Activated naive CD4-positive, alpha-beta T cell treated with anti-CD3 and anti-CD28 coated beads, Interleukin-2, amount 50 U/mL, for 72 hours (primary cell): Measurements from ENCODE around the gene GUCY1A1. TPM values are rescaled to one million over a fixed set of nuclear protein-coding genes. Genes with fewer than 3 reads are reported as not detected.
A peak's percentile ranks its signal among the peaks of the same experiment; 100 is the strongest.

Source experiments
- ATAC-seq, 2 donors: fragments of 150-1000 bp; cut with Tn5 transposase; 2 replicates each; pipeline ENCODE4 v1.10.0; 2021; ENCODE audit warnings: mild to moderate bottlenecking in 2 of 2, moderate library complexity in 2 of 2
- DNase-seq, 2 donors: peaks; one replicate each; pipeline ENCODE4 v3.0.0; 2021 to 2022; ENCODE audit warnings: low spot score in 2 of 2
- H3K27ac Mint-ChIP-seq, 2 donors: one replicate each; pipeline ENCODE4 v1.8.0; 2022; ENCODE audit warnings: mild to moderate bottlenecking in 2 of 2, mixed read lengths in 2 of 2
- H3K36me3 Mint-ChIP-seq, 2 donors: one replicate each; pipeline ENCODE4 v1.8.0; 2022; ENCODE audit warnings: mixed read lengths in 2 of 2
- H3K9me3 Mint-ChIP-seq, 2 donors: one replicate each; pipeline ENCODE4 v1.8.0; 2022; ENCODE audit warnings: mixed read lengths in 2 of 2
- total RNA-seq, 2 donors: library from RNA; stranded (reverse); gene quantifications; one replicate each; pipeline ENCODE4 v1.2.3, GENCODE V29; 2022

The GUCY1A1 gene
- total RNA-seq, 2 donors from 2014 or later, result not detected

DNA sequence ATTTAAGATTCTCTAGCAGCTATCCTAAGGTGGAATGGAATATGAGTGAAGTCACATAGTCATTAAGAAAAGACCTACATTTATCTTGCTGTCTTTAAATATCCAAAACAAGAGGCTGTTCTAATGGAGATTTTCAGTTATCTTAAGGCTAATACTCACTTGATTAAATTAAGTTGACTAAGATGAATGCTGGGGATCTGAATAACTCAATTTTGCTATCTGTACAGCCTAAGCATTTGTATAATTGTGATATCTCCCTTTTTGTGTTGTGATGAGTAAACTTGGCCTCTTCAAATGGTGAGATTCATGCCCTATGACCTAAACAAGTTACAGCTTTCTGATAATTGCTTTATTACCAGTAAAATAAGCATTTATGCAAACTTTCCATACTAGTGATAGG is 13.6 kb upstream of the GUCY1A1 start:
- Mint-ChIP-seq H3K27ac (no peak overlapping the region), H3K36me3 (no peaks in the 10 kb centered on the region), H3K9me3 (no peaks in the 10 kb centered on the region)
- DNase-seq, result no peak
- no peak for ATAC-seq

DNA sequence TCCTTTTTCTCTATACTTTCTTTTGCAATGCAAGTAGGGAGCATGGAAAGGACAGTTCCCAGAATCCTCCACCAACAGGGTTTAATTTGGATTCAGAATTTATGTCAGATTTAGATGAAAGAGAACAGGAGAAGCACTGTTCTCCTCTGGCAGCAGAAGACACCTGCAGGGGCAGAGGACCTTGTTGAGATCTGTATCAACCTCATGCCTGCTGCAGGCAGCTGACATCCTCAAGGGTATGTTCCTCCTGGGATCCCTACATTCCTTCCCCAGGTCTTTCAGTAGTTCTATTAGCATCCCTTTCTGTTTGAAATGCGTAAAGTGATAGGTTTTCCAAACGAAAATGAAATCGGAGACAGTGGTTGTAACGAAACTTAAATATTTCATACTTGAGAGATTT is 10.6 kb upstream of the GUCY1A1 start:
- no peak for ATAC-seq
- H3K36me3 Mint-ChIP-seq, result no peaks in the 10 kb centered on the region
- H3K9me3 Mint-ChIP-seq, result no peaks in the 10 kb centered on the region
- no peak overlapping the region for H3K27ac Mint-ChIP-seq
- DNase-seq, result no peak

GRCh38 chr4:155657169-155657568 is 9.5 kb upstream of the GUCY1A1 start:
- Mint-ChIP-seq H3K36me3 (no peaks in the 10 kb centered on the region), H3K9me3 (no peaks in the 10 kb centered on the region), H3K27ac (no peak overlapping the region)
- DNase-seq, result no peak
- no peak for ATAC-seq

DNA sequence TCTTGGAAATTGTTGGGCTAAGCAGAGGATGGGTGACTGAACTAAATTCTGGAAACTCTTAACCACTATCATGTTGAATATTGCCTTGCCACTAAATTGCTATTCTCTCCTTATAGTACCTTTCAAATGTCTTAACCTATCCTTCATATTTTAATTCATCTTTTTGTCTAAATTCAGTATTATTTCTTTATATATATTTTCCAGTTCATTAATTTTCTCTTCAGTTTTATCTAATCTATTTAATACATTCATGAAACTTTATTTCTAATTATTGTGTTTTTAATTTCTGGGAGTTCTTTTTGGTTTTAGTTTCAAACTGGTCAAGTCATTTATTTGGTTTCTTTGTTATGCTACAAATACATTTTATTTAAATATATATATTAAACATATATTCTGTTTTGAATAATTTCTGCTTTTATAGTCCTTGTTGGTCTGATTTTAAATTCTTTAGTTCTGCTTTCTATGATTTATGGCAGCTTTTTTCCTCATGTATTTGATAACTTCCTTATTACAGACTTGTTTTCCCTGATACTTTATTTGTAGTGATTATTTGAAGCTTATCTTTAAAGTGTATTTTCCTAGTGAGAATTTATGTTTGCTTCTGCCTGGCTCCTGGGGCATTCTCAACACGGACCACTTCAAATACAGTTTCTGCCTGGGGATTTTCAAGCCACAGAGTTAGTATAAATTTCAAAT is 8.5 kb upstream of the GUCY1A1 start:
- ATAC-seq (no peak), DNase-seq (no peak)
- H3K36me3 Mint-ChIP-seq, result no peaks in the 10 kb centered on the region
- H3K27ac Mint-ChIP-seq, result no peak overlapping the region
- no peaks in the 10 kb centered on the region for H3K9me3 Mint-ChIP-seq

- H3K27ac Mint-ChIP-seq, result no peak overlapping the region
- no peaks in the 10 kb centered on the region for H3K36me3 Mint-ChIP-seq
- H3K9me3 Mint-ChIP-seq, result no peaks in the 10 kb centered on the region
- no peak for ATAC-seq
- DNase-seq, result no peak
Measured at GRCh38 chr4:155658681-155659064, 8.0 kb upstream of the GUCY1A1 start.

GRCh38 chr4:155659176-155659575 is 7.5 kb upstream of the GUCY1A1 start:
- no peaks in the 10 kb centered on the region for H3K36me3 Mint-ChIP-seq
- DNase-seq, result no peak
- no peaks in the 10 kb centered on the region for H3K9me3 Mint-ChIP-seq
- no peak overlapping the region for H3K27ac Mint-ChIP-seq
- no peak for ATAC-seq

DNA sequence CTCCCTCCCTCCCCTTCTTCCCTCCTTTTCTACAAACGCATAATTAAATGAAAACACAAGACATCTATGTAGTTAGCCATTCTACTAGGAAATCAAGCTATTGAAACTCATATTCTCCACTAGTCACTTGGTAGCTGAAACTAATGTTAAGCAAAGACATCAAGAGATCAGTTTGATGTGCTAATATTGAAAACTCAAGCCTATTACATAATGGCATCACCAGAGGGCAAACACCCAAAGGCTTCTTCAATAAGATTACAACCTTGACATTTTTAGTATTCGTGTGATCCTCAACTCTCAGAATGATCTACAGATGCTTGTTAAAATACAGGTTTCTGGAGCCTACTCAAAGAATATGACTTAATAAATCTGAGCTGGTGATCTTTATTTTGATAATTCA is 6.2 kb upstream of the GUCY1A1 start:
- H3K36me3 Mint-ChIP-seq, result no peaks in the 10 kb centered on the region
- no peak for DNase-seq
- H3K9me3 Mint-ChIP-seq, result no peaks in the 10 kb centered on the region
- H3K27ac Mint-ChIP-seq, result no peak overlapping the region
- ATAC-seq, result no peak

GRCh38 chr4:155665054-155665453 is 1.6 kb upstream of the GUCY1A1 start:
- Mint-ChIP-seq H3K27ac (no peak overlapping the region), H3K36me3 (peaks cover 0 to 13% of the 10 kb centered on the region in 2 donors), H3K9me3 (no peaks in the 10 kb centered on the region)
- no peak for DNase-seq
- no peak for ATAC-seq

GRCh38 chr4:155667222-155667567 is 547 bp downstream of the GUCY1A1 start:
- H3K36me3 Mint-ChIP-seq, result peaks cover 0 to 13% of the 10 kb centered on the region in 2 donors
- no peak overlapping the region for H3K27ac Mint-ChIP-seq
- ATAC-seq (peak; percentile 47 to 78), DNase-seq (peak in 1 of 2 donors; percentile 13)
- H3K9me3 Mint-ChIP-seq, result no peaks in the 10 kb centered on the region

DNA sequence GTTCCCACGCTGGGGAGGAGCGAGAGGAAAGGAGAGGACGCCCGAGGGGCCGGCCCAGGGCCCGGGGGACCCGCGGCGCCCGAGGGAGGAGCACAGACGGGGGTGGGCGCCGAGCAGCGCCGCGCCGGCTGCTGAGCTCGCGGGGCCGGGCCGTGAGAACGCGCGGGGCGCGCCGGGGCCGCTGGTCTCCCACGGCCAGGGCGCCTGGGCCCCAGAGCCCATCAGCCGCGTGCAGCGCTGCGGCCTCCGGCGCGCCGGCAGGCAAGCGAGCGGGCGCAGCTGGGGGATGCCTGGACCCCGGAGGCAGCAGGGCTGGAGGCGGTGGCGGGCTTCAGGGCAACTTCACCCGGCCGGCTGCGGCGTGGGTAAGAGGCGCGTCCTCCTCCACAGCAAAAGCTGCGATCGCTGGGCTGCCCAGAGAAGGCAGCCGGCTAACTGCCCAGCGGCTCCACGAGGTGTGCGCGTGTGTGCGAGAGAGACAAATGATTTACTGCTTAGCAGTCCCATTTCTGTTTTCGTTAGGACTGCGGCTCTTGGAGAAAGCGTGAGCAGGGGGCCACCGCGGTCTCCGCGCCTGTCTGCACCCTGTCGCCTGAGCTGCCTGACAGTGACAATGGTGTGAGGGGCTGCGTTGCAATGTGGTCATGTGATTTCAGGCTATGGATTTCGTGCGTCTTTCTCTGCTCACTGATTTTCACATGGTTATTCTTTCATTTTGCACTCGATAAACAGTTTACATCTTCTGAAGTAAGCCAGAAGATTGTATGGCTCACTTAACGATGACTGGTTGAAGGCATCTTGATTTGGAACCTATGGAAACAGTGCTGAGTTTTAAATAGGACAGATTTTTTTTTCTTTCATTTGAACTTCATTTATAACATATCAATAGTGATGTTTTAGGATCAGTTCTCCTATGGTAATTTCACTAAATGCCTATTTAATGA is 1.2 kb downstream of the GUCY1A1 start:
- peaks cover 0 to 13% of the 10 kb centered on the region in 2 donors for H3K36me3 Mint-ChIP-seq
- peak; percentile 24 to 67 for ATAC-seq
- peak in 1 of 2 donors; percentile 3 for DNase-seq
- no peaks in the 10 kb centered on the region for H3K9me3 Mint-ChIP-seq
- H3K27ac Mint-ChIP-seq, result no peak overlapping the region

DNA sequence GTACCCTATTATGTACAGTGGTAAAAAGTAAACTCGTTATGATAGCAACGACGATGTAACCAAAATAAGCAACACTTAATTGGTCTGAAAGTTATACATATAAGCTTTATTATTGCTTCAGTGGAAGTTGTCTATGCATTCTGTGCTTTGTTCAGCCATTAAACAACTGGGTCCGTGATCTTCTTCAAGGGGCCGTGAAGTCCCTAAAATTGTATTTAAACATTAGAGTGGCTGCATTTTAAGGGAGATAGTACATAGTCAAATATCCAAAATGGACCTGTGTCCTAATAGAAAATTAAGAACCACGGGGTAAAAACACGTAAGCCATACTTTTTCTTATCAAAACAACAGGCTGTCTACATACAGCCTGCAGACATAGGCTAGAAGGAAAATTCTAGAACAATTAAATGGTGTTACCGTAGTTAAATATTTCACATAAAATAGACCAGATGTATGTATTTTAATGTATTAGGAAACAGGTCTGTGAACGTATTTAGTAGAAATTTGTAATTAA is 2.1 kb downstream of the GUCY1A1 start:
- ATAC-seq, result no peak
- no peak for DNase-seq
- Mint-ChIP-seq H3K9me3 (no peaks in the 10 kb centered on the region), H3K36me3 (peaks cover 0 to 13% of the 10 kb centered on the region in 2 donors), H3K27ac (no peak overlapping the region)

DNA sequence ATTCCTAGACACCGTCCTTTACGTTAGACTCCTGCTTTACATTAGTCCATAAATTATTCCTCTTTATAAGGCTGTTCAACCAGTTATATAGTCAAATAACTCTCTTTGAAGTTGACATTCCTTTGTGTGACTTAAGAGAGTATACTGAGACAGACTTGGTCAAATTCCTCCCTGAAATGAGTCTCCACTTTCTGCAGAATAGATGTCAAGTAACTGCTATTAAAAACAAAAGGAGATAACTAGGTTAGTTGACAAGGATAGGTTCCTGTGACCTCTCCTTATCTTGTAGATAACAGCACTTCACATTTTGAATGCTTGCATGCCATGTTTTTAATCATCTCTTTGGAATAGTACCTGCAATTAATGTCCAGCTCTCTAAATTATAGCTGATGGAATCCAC is 5.7 kb downstream of the GUCY1A1 start:
- H3K27ac Mint-ChIP-seq, result no peak overlapping the region
- H3K9me3 Mint-ChIP-seq, result peaks cover 0 to 3% of the 10 kb centered on the region in 2 donors
- ATAC-seq (no peak), DNase-seq (no peak)
- H3K36me3 Mint-ChIP-seq, result no peaks in the 10 kb centered on the region

- DNase-seq, result no peak
- H3K36me3 Mint-ChIP-seq, result no peaks in the 10 kb centered on the region
- no peak for ATAC-seq
- H3K27ac Mint-ChIP-seq, result no peak overlapping the region
- peaks cover 0 to 3% of the 10 kb centered on the region in 2 donors for H3K9me3 Mint-ChIP-seq
Measured at GRCh38 chr4:155673453-155673979, 6.9 kb downstream of the GUCY1A1 start.

DNA sequence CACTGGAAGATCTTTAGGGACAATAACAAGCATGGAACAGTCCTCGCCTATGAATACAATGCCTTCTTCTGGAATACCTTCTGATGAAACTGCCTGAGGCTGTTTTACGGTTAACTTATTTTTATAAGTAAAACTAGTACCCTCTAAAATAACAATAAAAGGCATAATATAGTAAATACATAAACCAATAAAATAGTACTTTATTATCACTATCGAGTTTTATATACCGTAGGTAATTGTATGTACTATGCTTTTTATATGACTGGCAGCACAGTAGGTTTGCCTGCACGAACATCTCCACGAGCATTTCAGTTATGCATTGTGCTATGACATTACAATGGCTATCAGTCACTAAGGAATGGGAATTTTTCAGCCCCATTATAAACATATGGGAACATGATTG is 8.0 kb downstream of the GUCY1A1 start:
- no peak for ATAC-seq
- Mint-ChIP-seq H3K36me3 (no peaks in the 10 kb centered on the region), H3K27ac (no peak overlapping the region), H3K9me3 (peaks cover 0 to 3% of the 10 kb centered on the region in 2 donors)
- DNase-seq, result no peak

DNA sequence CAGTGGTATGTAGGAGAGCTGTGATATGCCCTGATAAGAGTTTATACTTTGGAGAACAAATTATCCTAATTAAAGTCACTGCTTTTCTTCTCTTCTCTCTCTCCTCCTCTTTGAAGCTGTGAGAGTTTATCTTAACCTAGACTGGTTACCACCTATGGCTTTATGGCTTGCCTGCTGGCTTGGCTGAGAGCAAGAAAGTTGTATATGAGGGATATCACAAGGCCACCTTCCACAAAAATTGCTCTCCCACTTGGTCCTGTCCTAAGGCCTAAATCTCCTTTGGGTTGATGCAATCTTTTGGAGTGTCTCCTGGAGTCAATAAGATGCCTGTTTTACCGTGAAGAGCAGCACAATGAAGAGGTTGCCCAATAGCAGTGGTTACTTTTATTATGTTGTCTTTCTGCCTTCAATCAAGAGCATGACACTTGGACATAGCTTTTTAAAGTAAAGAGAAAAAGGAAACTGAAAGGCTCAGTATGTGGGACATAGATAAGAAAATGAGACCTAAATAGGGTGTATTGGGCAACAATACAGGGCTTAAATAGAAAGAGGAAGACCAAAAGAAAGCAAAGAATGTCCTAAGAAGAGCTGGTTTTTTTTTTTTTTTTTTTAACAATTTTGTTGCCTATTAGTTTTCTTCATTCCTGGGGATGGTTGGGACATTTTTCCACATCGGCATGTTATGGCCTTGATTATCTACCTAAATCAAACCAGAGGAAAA is 9.2 kb downstream of the GUCY1A1 start:
- no peaks in the 10 kb centered on the region for H3K36me3 Mint-ChIP-seq
- ATAC-seq (no peak), DNase-seq (no peak)
- H3K27ac Mint-ChIP-seq, result no peak overlapping the region
- H3K9me3 Mint-ChIP-seq, result peaks cover 0 to 3% of the 10 kb centered on the region in 2 donors

DNA sequence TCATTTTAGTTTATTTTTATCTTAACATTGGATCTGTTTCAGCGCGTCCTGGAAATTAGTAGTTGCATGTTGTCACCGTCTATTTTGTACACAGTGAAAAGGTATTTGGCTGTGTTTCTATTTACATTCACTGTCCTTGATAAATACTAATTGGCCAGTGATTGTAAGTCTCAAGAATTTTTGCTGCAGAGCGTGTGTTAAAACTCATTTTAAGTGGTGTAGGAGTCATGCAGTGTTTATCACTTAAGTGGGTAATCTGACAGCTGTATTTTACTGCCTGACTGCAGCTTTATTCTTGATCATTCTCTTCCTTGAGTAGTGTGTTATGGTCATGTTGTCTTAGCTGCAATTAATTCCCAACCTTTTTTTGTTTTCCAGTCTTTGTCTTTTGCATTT is 9.8 kb downstream of the GUCY1A1 start:
- H3K27ac Mint-ChIP-seq, result no peak overlapping the region
- H3K9me3 Mint-ChIP-seq, result peaks cover 0 to 3% of the 10 kb centered on the region in 2 donors
- no peak for DNase-seq
- no peak for ATAC-seq
- H3K36me3 Mint-ChIP-seq, result no peaks in the 10 kb centered on the region

- Mint-ChIP-seq H3K9me3 (peaks cover 0 to 3% of the 10 kb centered on the region in 2 donors), H3K27ac (no peak overlapping the region), H3K36me3 (no peaks in the 10 kb centered on the region)
- DNase-seq (no peak), ATAC-seq (no peak)
Measured at GRCh38 chr4:155678011-155678410, 11.4 kb downstream of the GUCY1A1 start.
